Midbrain (tissue), 1 donor: Measurements from ENCODE around the gene GXYLT2.

ENCODE experiments used
- DNase-seq: peaks from one replicate; lab custom pipeline; 2025; lab: John Stamatoyannopoulos, UW

GXYLT2 gene

GRCh38 chr3:73018790-73019441, 131.1 kb downstream of the GXYLT2 start:
- no peak for DNase-seq

GRCh38 chr3:73021301-73021835, 133.5 kb downstream of the GXYLT2 start:
- no peak for DNase-seq

- DNase-seq: no peak
These were observed 137.0 kb downstream of the GXYLT2 start for GRCh38 chr3:73024836-73025235.

GRCh38 chr3:73026111-73026759, 138.4 kb downstream of the GXYLT2 start:
- DNase-seq: peak; percentile 60
